Lower leg skin (tissue), 4 donors: ENCODE measurements around the gene GAPDHS. TPM values are rescaled to one million over a fixed set of nuclear protein-coding genes. Genes with fewer than 3 reads are reported as not detected.

Source experiments
- DNase-seq, 2 donors: peaks; one replicate each; pipeline ENCODE4 v3.0.0-alpha.2; 2019; ENCODE audit warnings: low spot score in 2 of 2
- H3K4me3 ChIP-seq: fragments of 200-600 bp; sonication (generic); 2 replicates; pipeline ENCODE4 v1.5.1; 2017; ENCODE audit warnings: mild to moderate bottlenecking, low read depth; ENCODE audit not compliant: poor library complexity, severe bottlenecking
- CTCF ChIP-seq, 3 donors: fragments of 450-650 bp; IDR thresholded peaks; one replicate each; pipeline ENCODE4 v1.5.1; 2016; ENCODE audit warnings: antibody characterized with exemption in 3 of 3, mild to moderate bottlenecking in 3 of 3, moderate library complexity in 2 of 3
- POLR2A ChIP-seq, 2 donors: fragments of 450-650 bp; IDR thresholded peaks; one replicate each; pipeline ENCODE4 v1.6.1; 2016 to 2017; ENCODE audit warnings: antibody characterized with exemption in 2 of 2, mild to moderate bottlenecking in 1 of 2, moderate library complexity in 1 of 2
- WGBS, 2 donors: methylation state at CpG; one replicate each; pipeline ENCODE4 v1.1.5; 2018; 5-methylcytosine and 5-hydroxymethylcytosine counted together
- intact Hi-C: fragments of 100-400 bp; cut with DNase I; formaldehyde crosslinking; loops from one replicate; pipeline ENCODE4 v1.15.0; 2023; ENCODE audit warnings: low total_unique reads
- total RNA-seq, 4 donors: library from RNA; depleted of rRNA; stranded (reverse); fragments of >200 nt; gene quantifications; one replicate each; pipeline ENCODE4 v1.1.0, GENCODE V29; 2016

GAPDHS gene
- total RNA-seq, 4 donors from 2014 or later, result 6.0 to 7.3 (median 6.2) TPM

- H3K4me3 ChIP-seq, result no peak overlapping the region
- intact Hi-C loops, result no loop called here
- TF ChIP-seq POLR2A (IDR thresholded peaks at IDR 0.05) (no peak), CTCF (IDR thresholded peaks at IDR 0.05) (no peak)
- DNase-seq, result no peak
- WGBS, 2 donors, result 92 to 96% methylated on average over 2 of the region's 2 CpGs
Measured at GRCh38 chr19:35517342-35517741, 15.9 kb upstream of the GAPDHS start.

DNA sequence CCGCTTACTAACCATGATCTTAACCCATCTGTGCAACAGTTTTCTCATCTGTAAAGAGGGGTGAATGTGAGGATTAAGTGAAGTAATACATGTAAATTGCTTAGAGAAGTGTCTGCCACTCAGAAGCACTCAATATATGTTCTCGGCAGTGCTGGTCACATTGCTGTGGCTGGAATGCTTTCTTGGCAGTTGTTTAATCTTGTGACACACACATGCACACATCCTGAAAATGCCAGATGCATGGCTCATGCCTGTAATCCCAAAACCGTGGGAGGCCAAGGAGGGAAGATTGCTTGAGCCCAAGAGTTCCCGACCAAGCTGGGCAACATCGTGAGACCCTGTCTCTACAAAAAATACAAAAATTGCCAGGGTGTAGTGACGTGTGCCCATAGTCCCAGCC, 14.9 kb upstream of the GAPDHS start:
- intact Hi-C loops, result no loop called here
- WGBS, 2 donors, result 39 to 57% methylated on average over 6 of the region's 6 CpGs
- DNase-seq, result no peak
- H3K4me3 ChIP-seq, result no peak overlapping the region
- TF ChIP-seq POLR2A (IDR thresholded peaks at IDR 0.05) (no peak), CTCF (IDR thresholded peaks at IDR 0.05) (no peak)

GRCh38 chr19:35519291-35519690, 14.0 kb upstream of the GAPDHS start:
- H3K4me3 ChIP-seq, result no peak overlapping the region
- no peak for DNase-seq
- WGBS, 2 donors, result 19 to 31% methylated on average over 7 of the region's 7 CpGs
- TF ChIP-seq CTCF (IDR thresholded peaks at IDR 0.05), result no peak
- no peak for TF ChIP-seq POLR2A (IDR thresholded peaks at IDR 0.05)
- intact Hi-C loops, result no loop called here

DNA sequence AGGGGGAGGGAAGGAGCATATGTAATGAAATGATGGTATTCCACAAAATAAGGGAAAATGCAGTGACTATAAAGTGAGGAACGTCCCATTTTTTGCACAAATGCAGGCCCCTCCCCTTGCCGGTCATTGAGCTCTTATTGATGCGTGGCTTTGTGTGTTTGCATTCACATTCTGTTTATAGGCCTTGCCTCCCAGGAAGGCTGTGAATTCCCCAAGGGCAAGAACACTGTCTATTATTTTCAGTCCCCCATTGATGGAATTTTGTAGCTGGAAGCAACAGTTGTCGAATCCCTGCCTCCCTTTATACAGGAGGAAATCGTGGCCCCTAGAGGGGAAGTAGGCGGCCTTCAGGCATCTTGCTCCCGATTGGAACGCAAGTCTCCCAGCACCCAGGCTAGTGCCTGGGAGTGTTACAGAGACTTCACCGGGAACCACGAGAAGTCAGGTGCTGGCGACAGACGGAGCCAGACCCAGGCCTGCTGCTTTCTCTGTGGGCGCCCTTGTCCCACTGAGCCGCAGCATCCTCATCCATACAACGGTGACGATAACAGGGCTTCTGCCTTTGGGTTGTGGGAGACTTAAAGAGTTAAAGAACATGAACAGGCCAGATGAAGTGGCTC, 12.0 kb upstream of the GAPDHS start:
- WGBS, 2 donors, result 75 to 80% methylated on average over 16 of the region's 16 CpGs
- intact Hi-C loops, result no loop called here
- DNase-seq, result no peak
- TF ChIP-seq POLR2A (IDR thresholded peaks at IDR 0.05) (no peak), CTCF (IDR thresholded peaks at IDR 0.05) (no peak)
- no peak overlapping the region for H3K4me3 ChIP-seq

- WGBS, 2 donors, result 83 to 84% methylated on average over 12 of the region's 12 CpGs
- no peak for TF ChIP-seq CTCF (IDR thresholded peaks at IDR 0.05)
- no peak for TF ChIP-seq POLR2A (IDR thresholded peaks at IDR 0.05)
- no peak for DNase-seq
- intact Hi-C loops, result no loop called here
- H3K4me3 ChIP-seq, result no peak overlapping the region
Measured at GRCh38 chr19:35522745-35523327, 10.4 kb upstream of the GAPDHS start.
